ENCODE data around the gene FAIM2. TPM values are rescaled to one million over a fixed set of nuclear protein-coding genes. Genes with fewer than 3 reads are reported as not detected.
A peak's percentile ranks its signal among the peaks of the same experiment; 100 is the strongest.

Gene FAIM2
- total RNA-seq, 1 experiment from 2014 or later: 0.22 TPM

GRCh38 chr12:49921299-49921698 is 17.6 kb upstream of the FAIM2 start:
- ATAC-seq (no peak), DNase-seq (ENCODE audit: low spot score) (no peak)
- ChIA-PET CTCF (interaction anchor here (1.6 kb wide), 1 partner anchor 149 kb away, joined by 4 read pairs; no protein-coding TSS in a partner anchor), POLR2A (no interaction called here)
- Mint-ChIP-seq H3K27me3 (ENCODE audit: low read depth) (no peaks in the 10 kb centered on the region; the same call in 1 of the 2 replicates), H3K36me3 (no peaks in the 10 kb centered on the region), H3K9me3 (no peaks in the 10 kb centered on the region), H3K4me1 (no peaks in the 10 kb centered on the region), H3K27ac (no peak overlapping the region), H3K4me3 (no peak overlapping the region)
- TF ChIP-seq IRF2 (CRISPR knock-in tag; IDR thresholded peaks at IDR 0.05; ENCODE audit: borderline replicate concordance, low read depth): no peak
- no peak for TF ChIP-seq MYBL2 (CRISPR knock-in tag; IDR thresholded peaks at IDR 0.05)

GRCh38 chr12:49920915-49921286 is 17.2 kb upstream of the FAIM2 start:
- no peak for ATAC-seq
- no peaks in the 10 kb centered on the region; the same call in 1 of the 2 replicates for H3K27me3 Mint-ChIP-seq (ENCODE audit: low read depth)
- H3K36me3 Mint-ChIP-seq: no peaks in the 10 kb centered on the region
- no peak overlapping the region for H3K4me3 Mint-ChIP-seq
- TF ChIP-seq MYBL2 (CRISPR knock-in tag; IDR thresholded peaks at IDR 0.05) (no peak), SP1 (CRISPR knock-in tag; conservative IDR thresholded peaks at IDR 0.05) (no peak), ZNF121 (CRISPR knock-in tag; IDR thresholded peaks at IDR 0.05) (peak; percentile 63; the same call in 1 of the 2 replicates), ATF2 (CRISPR knock-in tag; IDR thresholded peaks at IDR 0.05; ENCODE audit: borderline replicate concordance, low read depth) (no peak), NR2C2 (CRISPR knock-in tag; IDR thresholded peaks at IDR 0.05) (no peak), MXD4 (CRISPR knock-in tag; IDR thresholded peaks at IDR 0.05; ENCODE audit: borderline replicate concordance) (no peak)
- TF ChIP-seq, protein P1, sequence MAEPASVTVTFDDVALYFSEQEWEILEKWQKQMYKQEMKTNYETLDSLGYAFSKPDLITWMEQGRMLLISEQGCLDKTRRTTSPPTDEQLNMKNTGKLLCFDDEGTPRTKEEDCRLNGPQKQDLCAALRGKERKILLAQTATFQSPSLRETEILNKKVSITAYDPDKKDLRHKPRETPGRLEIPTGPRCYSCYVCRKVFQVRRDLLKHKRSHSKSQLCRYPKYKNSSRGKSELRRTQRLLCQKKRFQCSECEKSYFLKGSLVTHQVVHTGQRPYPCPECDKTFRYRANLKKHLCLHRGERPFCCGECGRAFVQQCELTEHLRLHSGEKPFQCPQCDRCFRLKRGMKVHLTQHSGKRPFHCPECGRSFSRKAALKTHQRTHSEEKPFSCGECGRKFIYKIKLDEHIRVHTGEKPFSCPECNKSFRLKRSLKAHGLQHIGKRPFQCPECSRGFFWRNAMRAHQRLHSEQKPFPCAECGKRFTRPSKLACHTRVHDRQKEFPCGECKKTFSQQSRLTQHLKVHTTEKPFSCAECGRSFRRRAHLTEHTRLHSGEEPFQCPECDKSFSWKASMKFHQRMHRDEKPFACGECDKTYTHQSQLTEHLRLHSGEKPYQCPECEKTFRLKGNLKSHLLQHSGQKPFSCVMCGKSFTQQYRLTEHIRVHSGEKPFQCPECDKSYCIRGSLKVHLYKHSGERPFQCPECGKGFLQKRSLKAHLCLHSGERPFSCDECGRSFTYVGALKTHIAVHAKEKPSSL (CRISPR knock-in tag; conservative IDR thresholded peaks at IDR 0.05): no peak
- TF ChIP-seq, protein P2, sequence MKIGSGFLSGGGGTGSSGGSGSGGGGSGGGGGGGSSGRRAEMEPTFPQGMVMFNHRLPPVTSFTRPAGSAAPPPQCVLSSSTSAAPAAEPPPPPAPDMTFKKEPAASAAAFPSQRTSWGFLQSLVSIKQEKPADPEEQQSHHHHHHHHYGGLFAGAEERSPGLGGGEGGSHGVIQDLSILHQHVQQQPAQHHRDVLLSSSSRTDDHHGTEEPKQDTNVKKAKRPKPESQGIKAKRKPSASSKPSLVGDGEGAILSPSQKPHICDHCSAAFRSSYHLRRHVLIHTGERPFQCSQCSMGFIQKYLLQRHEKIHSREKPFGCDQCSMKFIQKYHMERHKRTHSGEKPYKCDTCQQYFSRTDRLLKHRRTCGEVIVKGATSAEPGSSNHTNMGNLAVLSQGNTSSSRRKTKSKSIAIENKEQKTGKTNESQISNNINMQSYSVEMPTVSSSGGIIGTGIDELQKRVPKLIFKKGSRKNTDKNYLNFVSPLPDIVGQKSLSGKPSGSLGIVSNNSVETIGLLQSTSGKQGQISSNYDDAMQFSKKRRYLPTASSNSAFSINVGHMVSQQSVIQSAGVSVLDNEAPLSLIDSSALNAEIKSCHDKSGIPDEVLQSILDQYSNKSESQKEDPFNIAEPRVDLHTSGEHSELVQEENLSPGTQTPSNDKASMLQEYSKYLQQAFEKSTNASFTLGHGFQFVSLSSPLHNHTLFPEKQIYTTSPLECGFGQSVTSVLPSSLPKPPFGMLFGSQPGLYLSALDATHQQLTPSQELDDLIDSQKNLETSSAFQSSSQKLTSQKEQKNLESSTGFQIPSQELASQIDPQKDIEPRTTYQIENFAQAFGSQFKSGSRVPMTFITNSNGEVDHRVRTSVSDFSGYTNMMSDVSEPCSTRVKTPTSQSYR (CRISPR knock-in tag; IDR thresholded peaks at IDR 0.05): no peak
- no peaks in the 10 kb centered on the region for H3K4me1 Mint-ChIP-seq
- POLR2A ChIA-PET: no interaction called here
- H3K9me3 Mint-ChIP-seq: no peaks in the 10 kb centered on the region
- CTCF ChIA-PET: interaction anchor here (1.6 kb wide), 1 partner anchor 150 kb away, joined by 4 read pairs; no protein-coding TSS in a partner anchor
- H3K27ac Mint-ChIP-seq: no peak overlapping the region
- no peak for DNase-seq (ENCODE audit: low spot score)

DNA sequence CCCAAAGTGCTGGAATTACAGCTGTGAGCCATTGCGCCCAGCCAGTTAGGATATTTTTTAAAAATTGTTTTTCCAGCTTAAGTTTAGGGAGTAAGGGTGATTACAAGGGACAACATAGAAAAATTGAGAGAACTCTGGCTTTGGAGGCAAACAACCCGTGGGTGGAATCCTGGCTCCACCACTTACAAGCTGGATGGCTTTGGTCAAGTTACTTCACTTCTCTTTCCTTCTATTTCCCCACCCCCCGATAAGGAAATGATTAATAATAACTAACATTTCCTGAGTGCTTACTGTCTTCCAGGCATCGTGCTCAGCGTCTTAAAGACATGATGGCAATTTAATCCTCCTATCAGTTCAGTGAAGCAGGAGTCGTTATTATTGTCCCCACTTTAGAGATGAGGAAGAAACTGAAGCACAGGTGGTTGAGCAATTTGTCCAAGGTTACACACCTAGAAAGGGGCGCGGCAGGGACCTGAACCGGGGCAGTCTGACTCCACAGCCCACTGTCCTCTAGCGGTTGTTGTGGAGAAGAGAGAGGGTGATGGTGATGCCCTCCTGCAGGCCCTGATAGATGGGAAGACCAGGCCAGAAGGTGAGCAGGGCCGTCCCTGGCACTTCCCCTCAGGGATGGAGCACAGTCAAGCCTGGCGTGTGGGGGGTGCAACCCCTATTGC is 16.7 kb upstream of the FAIM2 start:
- Mint-ChIP-seq H3K27ac (no peak overlapping the region), H3K4me3 (no peak overlapping the region), H3K36me3 (no peaks in the 10 kb centered on the region), H3K9me3 (no peaks in the 10 kb centered on the region), H3K27me3 (ENCODE audit: low read depth) (no peaks in the 10 kb centered on the region; the same call in 1 of the 2 replicates), H3K4me1 (no peaks in the 10 kb centered on the region)
- DNase-seq (ENCODE audit: low spot score) (no peak), ATAC-seq (no peak; the same call in 1 of the 2 replicates)
- POLR2A ChIA-PET: no interaction called here
- CTCF ChIA-PET: interaction anchor here (1.6 kb wide), 1 partner anchor 150 kb away, joined by 4 read pairs; no protein-coding TSS in a partner anchor
- TF ChIP-seq CREM (CRISPR knock-in tag; IDR thresholded peaks at IDR 0.05): no peak
- TF ChIP-seq EMX1 (CRISPR knock-in tag; IDR thresholded peaks at IDR 0.05): no peak
- no peak for TF ChIP-seq CTCF (IDR thresholded peaks at IDR 0.05)
- TF ChIP-seq ZNF671 (CRISPR knock-in tag; IDR thresholded peaks at IDR 0.05): no peak
- no peak for TF ChIP-seq AFF4 (CRISPR knock-in tag; IDR thresholded peaks at IDR 0.05; ENCODE audit: borderline replicate concordance)
- TF ChIP-seq E2F5 (CRISPR knock-in tag; IDR thresholded peaks at IDR 0.05): no peak
- no peak for TF ChIP-seq GABPB1 (CRISPR knock-in tag; IDR thresholded peaks at IDR 0.05)
- TF ChIP-seq TP53 (CRISPR knock-in tag; IDR thresholded peaks at IDR 0.05): no peak
- TF ChIP-seq ZMAT4 (CRISPR knock-in tag; IDR thresholded peaks at IDR 0.05): no peak
